NCI-H226 (cell line): Measurements from ENCODE around the gene PVR.
"Not testable (repeated sequence)": the region's sequence is repeated elsewhere in the genome, so short reads cannot be mapped to it uniquely, and the experiment has no call there.

ENCODE experiments used
- DNase-seq: peaks from one replicate; pipeline ENCODE4 v3.0.0-alpha.2; 2015

PVR gene

DNA sequence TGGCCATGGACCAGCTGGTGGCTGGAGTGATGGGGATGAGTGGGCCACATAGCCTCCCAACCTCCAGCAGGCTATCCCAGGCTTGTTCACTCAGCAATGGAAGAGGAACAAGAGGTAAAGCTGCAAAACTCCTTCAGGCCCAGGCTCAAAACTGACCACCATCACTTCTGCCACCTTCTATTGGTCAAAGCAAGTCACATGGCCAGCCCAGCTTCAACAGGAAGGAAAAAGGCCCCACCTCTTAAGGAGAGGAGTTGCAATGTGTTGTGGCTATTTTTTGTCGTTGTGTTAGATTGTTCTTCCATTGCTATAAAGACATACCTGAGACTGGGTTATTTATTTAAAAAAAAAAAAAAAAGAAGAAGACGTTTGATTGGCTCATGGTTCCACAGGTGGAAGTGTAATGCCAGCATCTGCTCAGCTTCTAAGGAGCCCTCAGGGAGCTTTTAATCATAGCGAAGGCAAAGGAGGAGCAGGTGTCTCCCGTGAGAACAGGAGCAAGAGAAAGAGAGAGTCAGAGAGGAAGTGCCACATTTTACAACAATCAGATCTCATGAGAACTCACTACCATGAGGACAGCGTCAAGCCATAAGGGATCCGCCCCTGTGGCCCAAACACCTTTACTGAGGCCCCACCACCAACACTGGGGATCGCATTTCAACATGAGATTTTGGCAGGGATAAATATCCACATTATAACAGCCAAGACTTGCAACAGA lies 24.9 kb upstream of the PVR start:
- DNase-seq = no peak

DNA sequence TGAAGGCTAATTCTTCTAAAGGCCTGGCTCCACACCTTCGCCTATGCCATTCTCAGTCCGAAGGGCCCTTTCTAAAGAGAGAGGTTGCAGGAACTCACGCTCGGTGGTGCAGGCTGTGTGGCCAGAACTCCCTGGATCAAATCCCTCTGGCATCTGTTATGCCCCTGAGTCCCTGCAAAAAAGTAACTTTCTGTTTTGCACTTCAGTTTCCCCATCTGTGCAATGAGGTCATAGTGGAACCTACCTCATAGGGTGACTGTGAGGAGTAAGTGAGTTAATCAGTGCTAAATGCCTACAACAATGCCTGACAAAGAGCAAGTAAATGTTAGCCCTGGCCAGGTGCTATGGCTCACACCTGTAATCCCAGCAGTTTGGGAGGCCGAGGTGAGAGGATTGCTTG lies 23.0 kb upstream of the PVR start:
- no peak for DNase-seq

DNA sequence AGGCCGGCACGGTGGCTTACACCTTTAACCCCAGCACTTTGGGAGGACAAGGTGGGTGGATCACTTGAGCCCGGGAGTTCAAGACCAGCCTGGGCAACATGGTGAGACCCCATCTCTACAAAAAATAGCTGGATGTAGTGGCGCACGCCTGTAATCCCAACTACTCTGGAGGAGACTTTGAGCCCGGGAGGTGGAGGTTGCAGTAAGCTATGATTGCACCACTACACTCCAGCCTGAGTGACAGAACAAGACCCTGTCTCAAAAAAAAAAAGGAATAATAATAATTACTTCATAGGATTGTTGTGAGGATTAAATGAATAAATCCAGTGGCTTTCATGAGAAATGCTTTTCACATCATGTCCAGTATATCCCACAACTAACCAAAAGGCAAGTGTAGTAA lies 22.3 kb upstream of the PVR start:
- no peak for DNase-seq

DNA sequence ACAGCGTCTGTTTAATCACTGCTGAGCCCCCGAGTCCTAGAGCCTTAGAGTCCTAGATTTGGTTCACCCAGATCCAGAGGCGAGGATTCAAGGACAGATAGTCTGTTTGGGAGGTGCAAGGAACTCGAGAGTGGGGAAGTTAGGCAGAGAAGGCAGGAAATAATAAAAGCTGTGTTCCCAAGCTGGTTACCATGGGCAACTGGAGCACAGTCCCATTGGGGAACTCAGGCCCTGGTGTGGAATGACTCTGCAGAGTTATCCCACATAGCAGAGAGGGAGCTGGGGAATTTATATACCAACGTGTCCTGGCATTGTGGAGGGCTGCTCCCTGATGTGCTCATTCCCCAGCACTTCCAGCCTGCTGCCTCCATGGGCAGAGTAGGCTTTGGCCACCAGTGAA lies 20.6 kb upstream of the PVR start:
- DNase-seq = no peak

DNA sequence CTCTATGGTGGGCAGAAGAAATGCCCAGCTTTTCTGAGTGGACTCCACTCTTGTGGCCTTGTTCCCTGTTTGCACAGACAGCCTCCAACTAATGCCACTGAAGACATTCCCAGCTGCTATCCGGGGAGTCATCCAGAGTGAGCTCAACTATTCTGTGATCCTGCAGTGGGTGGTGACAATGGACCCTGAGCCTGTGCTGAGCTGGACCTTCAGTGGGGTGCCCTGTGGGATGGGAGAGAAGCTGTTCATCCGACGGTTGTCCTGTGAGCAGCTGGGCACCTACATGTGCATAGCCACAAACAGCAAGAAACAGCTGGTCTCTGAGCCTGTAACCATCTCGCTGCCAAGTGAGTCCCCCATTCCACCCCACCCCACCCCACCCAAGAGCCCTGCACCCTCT lies 20.1 kb upstream of the PVR start:
- DNase-seq = no peak

DNA sequence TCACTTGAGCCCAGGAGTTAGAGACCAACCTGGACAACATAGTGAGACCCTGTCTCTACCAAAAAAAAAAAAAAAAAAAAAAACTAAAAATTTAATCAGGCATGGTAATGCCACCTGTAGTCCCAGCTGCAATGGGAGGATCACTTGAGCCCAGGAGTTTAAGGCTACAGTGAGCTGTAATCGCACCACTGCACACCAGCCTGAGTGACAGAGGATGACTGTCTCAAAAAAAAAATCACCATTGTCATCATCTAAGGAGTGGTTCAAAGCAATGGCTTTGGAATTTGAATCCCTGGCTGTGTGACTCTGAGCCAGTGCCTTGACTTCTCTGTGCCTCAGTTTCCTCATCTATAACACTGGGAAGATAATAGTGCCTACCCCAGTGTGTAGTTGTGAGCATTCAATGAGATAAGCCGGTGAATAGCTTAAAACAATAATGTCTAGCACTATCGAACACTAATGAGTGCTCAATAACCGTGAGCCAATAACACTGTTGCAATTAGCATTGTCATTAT lies 18.8 kb upstream of the PVR start:
- DNase-seq = no peak

DNA sequence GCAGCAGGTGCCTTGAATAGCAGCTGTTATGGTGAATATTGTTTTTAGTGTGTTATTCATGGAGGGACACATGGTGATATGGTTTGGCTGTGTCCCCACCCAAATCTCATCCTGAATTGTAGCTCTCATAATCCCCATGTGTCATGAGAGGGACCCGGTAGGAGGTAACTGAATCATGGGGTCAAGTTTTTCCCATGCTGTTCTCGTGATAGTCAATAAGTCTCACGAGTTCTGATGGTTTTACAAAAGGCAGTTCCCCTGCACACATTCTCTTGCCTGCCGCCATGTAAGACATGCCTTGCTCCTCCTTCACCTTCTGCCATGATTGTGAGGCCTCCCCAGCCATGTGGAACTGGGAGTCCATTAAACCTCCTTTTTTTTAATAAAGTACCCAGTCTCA lies 18.1 kb upstream of the PVR start:
- DNase-seq = not testable (repeated sequence)

DNA sequence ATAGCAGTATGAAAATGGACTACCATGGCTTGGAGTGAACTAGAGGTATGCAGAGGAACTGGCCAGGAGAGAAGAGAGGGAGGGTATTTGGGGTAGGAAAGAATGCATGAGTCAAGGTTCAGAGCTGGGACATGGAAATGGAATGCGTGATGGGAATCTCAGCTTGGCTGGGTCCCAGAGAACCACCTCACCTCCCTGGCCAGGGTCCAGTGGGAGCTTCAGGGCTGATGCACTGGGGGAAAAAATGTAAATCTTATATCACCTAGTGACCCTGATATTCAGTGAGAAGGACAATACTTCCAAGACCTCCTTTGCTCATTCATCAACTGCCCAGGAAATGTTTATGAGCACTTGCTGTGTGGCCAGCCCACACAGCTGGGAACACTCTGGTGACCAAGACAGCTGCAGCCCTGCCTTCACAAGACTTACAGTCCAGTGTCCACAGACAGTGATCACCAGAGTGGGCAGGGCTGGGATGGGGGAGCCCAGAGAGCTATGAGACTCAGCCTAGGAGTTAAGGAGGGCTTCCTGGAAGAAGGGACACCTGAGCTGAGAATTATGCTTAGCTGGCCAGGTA lies 17.6 kb upstream of the PVR start:
- peak; percentile 97 for DNase-seq

DNA sequence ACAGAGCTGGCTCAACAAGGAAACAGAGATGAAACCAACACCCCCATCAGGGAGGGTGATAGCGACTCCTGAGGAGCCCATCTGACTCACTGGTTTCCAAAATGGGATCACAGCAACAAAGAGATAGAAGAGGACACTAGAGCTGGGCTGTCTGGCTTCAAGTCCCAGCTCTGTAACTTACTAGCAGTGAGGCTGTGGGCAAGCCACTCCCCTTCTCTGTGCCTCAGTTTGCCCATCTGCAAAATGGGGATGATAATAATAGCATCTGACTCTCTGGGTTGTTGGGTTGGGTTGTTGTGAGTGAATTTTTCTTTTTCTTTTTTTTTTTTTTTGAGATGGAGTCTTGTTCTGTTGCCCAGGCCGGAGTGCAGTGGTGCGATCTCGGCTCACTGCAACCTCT lies 16.1 kb upstream of the PVR start:
- DNase-seq = no peak

DNA sequence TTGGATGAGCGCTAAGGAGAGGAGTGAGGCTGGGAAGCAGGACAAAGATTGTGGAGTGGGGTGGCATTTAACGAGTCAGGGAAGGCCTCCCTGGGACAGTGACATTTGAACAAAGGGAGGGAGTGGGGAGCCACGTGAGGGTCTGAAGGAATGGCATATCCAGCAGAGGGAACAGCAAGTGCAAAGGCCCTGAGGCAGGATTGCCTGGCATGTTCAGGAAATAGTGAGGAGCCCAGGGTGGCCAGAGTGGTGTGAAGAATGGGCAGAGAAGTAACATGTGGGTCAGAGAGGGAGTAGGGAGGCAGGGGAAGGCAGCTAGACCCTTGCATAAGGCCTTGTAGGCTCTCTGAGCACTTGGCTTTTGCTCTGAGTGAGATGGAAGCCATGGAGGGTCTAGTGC lies 14.9 kb upstream of the PVR start:
- no peak for DNase-seq

DNA sequence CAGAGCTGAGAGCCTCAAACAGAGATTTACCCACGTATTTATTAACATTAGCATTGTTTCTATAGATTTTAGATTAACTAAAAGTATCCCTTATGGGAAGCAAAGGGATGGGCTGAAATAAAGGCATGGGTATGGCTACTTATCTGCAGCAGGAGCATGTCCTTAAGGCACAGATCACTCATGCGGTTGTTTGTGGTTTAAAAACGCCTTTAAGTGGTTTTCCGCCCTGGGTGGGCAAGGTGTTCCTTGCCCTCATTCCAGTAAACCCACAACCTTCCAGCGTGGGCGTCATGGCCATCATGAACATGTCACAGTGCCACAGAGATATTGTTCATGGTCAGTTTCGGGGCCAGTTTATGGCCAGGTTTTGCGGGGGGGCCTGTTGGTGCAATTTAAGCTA lies 12.1 kb upstream of the PVR start:
- DNase-seq = not testable (repeated sequence)

DNA sequence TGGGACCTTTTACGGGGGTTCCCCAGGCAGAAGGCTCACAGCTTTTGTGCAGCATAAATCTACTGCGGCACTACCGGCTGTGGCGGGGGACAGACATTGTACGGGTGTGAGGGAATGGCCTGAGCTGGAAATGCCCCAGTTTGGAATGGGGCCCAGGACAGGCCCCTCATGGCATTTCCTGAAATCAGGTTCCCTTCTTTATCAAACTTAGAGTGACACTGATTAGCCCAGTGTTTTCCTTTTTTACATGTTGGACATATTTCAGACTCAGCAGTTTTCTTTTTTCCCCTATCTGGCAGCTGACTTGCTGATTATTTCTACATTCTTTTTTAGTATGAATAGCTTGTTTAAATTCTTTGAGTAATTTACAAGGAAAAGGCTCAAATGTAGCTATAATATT lies 9.7 kb upstream of the PVR start:
- not testable (repeated sequence) for DNase-seq

DNA sequence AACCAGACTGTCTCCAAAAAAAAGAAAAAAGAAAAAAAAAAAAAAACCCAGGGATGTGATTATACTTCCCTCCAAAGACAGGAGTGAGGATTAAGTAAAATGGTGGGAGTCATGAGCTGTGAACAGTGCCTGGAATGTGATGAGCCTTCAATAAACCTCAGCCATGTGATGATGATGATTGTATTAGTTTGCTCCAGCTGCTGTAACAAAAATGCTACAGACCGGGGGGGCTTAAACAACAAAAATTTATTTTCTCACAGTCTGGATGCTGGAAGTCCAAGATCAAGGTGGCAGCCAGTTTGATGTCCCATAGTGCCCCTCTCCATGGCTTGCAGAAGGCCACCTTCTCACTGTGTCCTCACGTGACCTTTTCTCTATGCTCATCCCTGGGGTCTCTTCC lies 8.9 kb upstream of the PVR start:
- DNase-seq = no peak

DNA sequence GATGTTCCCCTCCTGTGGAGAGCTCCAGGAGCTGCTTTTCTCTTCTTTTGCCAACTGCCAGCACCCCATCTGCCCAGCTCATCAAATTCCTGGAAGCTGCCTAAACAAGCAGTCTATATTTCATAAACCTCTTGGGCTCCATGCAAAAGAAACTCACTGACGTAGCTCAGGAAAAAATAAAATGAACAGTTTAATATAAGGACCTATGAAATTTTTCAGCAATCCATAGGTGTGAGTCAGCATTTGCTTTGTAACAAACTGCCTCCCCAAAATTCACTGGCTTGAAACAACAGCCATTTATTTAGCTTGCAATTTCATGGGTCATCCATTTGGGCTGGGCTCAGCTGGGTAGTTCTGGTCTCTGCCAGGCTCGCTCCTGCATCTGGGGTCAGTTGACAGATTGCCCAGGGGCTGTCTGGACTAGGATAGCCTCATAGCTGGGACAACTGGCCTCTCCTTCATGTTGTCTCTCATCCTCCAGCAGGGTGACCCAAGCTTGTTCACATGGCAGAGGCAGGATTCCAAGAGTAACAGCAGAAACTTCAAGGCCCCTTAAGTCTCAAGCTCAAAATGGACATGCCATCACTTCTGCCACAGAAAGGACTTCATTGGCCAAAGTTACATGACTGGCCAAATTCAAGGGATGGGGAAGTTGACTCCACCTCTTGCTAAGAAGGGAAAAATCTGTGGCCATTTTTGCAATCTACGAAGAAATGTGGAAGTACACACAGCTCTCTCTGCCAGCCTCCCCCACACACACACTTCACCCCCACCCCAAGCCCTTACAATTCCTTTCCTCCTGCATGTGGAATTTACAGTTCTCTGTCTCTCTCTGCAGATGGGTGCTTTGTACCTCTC lies 7.9 kb upstream of the PVR start:
- DNase-seq = peak; percentile 54

DNA sequence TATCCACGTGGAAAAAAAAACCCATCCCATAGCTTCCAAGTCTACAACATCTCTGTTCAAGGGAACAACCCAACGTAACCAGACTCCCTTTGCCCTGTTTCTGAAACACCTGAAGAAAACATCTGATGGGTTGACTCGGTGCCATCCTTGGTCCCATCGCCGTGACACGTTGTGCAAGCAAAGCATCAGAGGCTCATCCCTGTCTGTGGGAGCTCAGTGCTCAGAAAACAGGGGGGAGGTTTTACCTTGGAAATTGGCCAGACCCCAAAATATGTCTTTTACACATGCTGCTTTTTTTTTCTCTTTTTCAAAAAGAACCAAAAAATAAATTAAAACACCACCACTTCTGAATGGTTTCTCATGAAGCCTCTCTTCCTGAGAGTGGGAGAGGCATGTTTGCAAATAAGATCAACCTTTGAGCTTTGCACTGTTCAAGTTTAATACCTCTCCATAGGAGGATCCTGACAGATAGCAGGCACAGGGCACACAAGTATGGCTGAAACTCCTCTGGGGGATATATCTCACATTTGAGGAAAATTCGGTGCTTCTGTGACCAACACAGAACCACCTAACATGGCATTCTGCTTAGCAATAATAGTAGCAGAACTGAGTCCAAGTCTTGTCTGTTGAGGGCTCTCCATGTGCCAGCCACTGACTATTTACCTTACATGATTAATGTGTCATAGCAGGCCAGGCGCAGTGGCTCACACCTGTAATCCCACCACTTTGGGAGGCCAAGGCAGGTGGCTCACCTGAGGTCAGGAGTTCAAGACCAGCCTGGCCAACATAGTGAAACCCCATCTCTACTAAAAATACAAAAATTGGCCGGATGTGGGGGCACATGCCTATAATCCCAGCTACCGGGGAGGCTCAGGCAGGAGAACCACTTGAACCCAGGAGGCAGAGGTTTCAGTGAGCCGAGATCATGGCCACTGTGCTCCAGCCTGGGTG lies 7.0 kb upstream of the PVR start:
- no peak for DNase-seq

DNA sequence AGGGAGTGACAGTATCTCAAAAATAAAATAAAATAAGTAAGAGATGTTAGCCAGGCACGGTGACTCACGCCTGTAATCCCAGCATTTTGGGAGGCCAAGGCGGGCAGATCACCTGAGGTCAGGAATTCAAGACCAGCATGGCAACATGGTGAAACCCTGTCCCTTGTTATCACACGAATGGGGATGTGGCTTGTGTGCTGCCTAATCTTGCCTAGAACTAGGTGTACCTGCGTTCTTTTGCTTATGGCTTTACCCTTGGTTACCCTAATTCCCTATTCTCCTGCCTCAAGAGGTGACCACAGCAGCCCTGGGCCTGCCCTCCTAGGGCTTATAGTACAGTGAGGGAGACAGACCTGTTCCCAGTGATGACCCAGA lies 6.3 kb upstream of the PVR start:
- no peak for DNase-seq

DNA sequence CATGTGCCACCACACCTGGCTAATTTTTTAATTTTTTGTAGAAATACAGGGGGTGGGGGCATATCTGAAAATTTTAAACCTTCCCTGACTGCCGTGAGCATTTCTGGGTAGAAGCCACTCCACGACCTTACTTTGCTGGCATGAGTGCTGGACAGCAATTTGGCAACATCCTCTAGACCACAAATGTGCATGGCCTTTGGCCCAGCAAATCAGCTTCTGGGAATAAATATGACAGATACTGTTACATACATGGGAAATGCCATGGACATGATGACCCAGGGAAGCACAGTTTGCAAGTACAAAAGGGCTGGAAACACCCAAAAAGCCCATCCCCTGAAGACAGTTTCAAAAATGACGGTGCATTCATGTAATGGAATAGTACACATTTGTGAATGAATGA lies 3.2 kb upstream of the PVR start:
- DNase-seq = peak; percentile 69

DNA sequence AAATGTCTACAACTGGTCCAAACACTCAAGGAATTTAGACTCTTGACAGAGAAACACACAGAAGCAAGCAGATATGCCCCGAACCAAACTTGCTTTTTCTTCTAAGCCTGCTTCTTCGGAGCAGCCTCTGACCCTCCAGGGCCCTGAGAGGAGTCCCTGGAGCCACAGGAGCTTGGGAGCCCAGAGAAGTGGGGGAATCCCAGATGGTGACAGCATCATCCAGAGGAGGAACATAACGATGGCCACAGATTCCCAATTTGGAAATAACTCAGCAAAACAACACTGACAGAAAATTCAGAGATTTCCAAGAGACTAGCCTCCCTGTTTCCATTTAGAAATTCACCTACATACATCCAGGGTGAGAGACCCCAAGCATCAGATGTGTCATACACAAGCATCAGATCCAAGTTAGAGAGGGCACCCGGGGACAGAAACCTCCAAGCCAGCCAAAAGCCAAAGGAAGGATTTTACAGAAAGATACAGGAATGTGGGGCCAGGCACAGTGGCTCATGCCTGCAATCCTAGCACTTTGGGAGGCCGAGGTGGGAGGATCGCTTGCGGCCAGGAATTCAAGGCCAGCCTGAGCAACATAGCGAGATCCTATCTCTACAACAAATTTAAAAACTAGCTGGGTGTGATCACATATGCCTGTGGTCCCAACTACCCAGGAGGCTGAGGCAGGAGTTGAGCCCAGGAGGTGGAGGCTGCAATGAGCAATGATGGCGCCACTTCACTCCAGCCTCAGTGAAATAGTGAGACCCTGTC lies 2.0 kb upstream of the PVR start:
- no peak for DNase-seq

DNA sequence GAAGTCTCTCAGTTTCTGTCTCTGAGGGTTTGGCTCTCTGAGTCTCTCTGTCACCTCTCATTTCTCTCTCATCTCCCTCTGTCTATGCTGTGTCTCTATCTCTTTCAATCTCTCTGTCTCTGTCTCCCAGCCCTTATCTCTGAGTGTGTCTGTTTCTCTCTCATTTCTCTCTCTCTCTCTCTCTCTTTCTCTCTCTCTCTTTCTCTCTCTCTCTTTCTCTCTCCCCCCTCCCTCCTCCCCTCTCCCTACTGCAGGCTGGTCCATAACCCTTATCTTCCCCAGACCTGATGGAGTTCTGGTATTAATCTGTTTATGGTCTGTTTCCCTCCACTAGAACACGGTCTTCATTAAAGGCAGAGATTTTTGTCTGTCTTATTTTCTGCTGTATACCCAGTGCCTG lies 1.3 kb upstream of the PVR start:
- no peak for DNase-seq

DNA sequence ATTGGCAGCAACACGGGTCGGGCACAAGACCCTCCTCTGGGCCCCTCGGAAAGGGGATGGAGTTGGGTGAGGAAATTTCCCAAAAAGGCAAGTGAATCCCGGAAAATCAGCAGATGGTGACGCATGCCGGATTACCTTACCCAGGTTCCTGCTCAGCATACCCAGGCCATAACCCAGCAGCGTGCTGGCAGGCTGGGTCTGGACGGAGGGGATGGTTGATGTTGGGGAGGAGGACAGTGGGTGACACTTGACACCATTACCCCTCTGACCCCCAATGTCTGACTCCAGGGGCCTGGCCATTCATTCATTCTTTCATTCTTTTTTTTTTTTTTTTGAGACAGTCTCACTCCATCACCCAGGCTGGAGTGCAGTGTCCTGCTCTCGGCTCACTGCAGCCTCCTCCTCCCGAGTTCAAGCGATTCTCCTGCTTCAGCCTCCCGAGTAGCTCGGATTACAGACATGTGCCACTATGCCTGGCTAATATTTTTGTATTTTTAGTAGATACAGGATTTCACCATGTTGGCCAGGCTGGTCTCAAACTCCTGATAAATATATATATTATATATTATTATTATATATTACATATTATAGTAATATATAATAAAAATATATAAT lies 799 bp downstream of the PVR start:
- peak; percentile 49 for DNase-seq

DNA sequence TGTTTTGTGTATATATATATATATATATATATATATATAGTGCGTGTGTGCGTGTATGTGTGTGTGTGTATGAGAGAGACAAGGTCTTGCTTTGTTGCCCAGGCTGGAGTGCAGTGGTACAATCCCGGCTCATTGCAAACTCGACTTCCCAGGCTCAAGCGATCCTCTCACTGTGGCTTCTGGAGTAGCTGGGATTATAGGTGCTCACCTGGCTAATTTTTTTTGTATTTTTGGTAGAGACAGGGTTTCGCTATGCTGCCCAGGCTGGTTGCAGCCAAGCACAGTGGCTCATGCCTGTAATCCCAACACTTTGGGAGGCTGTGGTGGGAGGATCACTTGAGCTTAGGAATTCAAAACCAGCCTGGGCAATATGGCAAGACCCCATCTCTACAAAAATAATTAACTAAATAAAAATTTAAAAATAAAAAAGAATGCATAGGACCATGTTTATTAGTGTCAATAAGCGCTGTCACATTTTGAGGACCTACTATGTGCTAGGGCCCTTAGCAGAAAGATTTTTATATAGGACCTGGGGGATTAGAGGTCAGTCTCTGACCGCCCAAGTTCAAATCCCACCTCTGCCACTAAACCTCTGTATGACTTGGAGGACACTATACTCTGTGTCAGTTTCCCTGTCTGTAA lies 1.8 kb downstream of the PVR start:
- no peak for DNase-seq
